ENCODE measurements around the gene LHPP.

Gene LHPP

DNA sequence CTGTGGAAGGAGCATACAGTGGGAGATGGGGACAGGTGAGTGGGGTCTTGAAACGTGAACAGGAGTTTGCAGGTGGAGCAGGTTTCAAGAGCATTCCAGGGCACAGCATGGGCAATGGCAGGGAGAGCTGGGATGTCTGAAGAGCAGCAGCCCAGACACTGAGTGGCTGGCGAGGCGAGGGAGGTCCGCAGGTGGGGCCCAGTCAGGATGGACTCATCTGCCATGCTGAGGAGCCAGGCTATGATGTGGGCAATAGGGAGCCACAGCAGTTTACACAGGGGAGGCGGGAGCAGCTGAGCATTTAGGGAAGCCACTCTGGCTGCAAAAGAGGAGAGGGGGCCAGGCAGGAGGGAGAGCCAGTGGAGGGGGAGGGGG is 143.8 kb downstream of the LHPP start:
- Histone ChIP-seq H3K4me3 (ENCODE audit: low read depth, low read length) (no peak overlapping the region), H3K27ac (no peak overlapping the region), H3K27me3 (replicated peaks) (no peaks in the 10 kb centered on the region), H3K36me3 (replicated peaks) (no peaks in the 10 kb centered on the region)
- in situ Hi-C loops (cut with HindIII; ENCODE audit: low pct_ligation_motif_present, low sequenced_read_pairs): no loop called here
- no peak for DNase-seq
- TF ChIP-seq, protein P1, sequence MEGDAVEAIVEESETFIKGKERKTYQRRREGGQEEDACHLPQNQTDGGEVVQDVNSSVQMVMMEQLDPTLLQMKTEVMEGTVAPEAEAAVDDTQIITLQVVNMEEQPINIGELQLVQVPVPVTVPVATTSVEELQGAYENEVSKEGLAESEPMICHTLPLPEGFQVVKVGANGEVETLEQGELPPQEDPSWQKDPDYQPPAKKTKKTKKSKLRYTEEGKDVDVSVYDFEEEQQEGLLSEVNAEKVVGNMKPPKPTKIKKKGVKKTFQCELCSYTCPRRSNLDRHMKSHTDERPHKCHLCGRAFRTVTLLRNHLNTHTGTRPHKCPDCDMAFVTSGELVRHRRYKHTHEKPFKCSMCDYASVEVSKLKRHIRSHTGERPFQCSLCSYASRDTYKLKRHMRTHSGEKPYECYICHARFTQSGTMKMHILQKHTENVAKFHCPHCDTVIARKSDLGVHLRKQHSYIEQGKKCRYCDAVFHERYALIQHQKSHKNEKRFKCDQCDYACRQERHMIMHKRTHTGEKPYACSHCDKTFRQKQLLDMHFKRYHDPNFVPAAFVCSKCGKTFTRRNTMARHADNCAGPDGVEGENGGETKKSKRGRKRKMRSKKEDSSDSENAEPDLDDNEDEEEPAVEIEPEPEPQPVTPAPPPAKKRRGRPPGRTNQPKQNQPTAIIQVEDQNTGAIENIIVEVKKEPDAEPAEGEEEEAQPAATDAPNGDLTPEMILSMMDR (IDR thresholded peaks at IDR 0.05; ENCODE audit: low read depth, low read length, missing control alignments): no peak

DNA sequence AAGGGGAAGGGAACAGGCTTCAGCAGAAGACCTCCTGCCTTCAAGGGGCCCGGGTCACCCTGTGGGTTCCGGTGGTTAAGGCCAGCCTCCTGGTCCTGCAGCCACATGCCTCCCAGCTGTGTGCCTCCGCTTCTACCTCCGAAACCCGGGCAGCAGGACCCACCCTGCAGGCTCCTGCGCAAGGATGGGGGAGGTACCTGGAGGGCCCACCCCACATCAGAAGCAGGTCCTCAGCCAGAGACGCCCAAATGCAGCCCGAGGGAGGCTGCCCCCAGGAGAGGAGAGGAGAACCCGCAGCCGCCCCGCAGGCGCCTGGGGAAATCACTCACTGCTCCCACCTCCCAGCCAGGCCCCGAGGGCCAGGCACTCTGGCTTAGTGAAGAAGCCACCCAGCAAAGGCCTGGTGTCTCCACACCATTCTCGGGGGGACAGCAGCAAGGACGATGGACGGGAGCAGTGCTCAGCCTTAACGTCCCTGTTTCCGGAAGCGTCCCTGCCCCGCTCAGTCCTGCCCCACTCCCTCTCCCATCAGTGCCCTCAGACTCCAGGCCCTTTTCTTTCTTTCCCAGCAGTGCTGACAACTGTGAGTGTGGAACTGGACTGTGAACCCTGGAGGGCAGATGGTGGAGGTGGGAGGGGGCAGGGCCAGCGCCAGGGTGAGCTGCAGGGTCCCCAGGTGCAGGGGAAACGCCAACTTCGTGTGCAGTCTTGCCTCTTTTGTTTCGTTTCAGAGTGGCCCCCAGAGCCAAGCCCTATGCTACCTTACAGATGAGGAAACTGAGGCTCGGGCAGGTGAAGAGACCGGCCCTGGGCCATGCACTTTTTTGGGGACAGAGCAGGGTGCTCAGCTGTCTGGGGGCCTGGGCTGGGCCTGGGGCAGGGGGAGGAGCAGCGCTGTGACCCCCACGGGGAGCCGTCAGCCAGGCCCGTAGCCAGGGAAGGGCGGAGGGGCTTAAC is 144.5 kb downstream of the LHPP start:
- no peak overlapping the region for H3K27ac ChIP-seq

DNA sequence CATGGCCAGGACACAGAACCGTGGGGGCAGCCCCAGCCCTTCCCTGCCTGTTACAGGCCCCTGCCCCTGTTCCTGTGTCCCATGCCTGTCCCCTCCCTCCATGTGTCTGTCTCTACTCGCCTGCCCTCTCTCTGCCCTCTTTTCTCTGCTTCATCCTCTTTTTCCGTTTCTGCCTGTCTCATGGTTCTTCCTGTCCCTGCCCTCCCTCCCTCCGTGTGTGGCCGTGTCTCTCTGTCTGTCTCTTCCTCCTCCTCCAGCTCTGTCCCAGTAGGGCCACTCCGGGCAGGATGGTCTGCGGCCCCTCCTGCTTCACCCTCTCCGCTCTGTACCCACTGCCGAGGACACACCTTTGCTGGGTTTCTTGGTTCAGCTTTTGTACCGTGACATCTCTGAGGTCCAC is 145.2 kb downstream of the LHPP start:
- no peaks in the 10 kb centered on the region for H3K36me3 ChIP-seq (replicated peaks)
- no peak overlapping the region for H3K27ac ChIP-seq
- no peak overlapping the region for H3K4me3 ChIP-seq (ENCODE audit: low read depth, low read length)
- no peak for DNase-seq
- TF ChIP-seq, protein P1 (IDR thresholded peaks at IDR 0.05; ENCODE audit: low read depth, low read length, missing control alignments): no peak
- in situ Hi-C loops (cut with HindIII; ENCODE audit: low pct_ligation_motif_present, low sequenced_read_pairs): no loop called here
- H3K27me3 ChIP-seq (replicated peaks): no peaks in the 10 kb centered on the region

More for the DNA sequence above, 144.5 kb downstream of the LHPP start:
- TF ChIP-seq, protein P1 (IDR thresholded peaks at IDR 0.05; ENCODE audit: low read depth, low read length, missing control alignments): no peak
- no peaks in the 10 kb centered on the region for H3K36me3 ChIP-seq (replicated peaks)
- no peak overlapping the region for H3K4me3 ChIP-seq (ENCODE audit: low read depth, low read length)
- no peaks in the 10 kb centered on the region for H3K27me3 ChIP-seq (replicated peaks)
- DNase-seq: no peak
- in situ Hi-C loops (cut with HindIII; ENCODE audit: low pct_ligation_motif_present, low sequenced_read_pairs): no loop called here

DNA sequence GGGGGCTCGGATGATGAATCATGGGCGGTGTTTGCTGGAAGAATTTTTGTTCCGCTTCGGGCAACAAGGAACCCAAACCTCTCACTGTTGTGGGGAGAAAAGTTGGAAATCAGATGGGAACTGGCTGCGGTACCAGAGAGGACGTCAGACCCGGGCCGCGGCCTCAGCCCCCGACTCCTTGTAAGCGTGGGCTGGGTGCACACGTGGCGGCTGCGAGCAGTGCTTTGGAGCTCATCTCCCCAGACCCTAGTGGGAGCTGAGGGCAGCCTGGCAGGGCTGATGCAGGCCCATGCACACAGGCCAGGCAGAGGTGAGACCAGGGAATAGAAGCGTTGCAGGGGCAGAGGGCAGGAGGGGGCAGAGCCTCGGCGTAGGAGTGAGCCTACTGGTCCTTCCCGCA is 146.1 kb downstream of the LHPP start:
- in situ Hi-C loops (cut with HindIII; ENCODE audit: low pct_ligation_motif_present, low sequenced_read_pairs): no loop called here
- DNase-seq: no peak
- Histone ChIP-seq H3K4me3 (ENCODE audit: low read depth, low read length) (no peak overlapping the region), H3K27ac (no peak overlapping the region), H3K27me3 (replicated peaks) (no peaks in the 10 kb centered on the region), H3K36me3 (replicated peaks) (no peaks in the 10 kb centered on the region)
- TF ChIP-seq, protein P1 (IDR thresholded peaks at IDR 0.05; ENCODE audit: low read depth, low read length, missing control alignments): no peak

DNA sequence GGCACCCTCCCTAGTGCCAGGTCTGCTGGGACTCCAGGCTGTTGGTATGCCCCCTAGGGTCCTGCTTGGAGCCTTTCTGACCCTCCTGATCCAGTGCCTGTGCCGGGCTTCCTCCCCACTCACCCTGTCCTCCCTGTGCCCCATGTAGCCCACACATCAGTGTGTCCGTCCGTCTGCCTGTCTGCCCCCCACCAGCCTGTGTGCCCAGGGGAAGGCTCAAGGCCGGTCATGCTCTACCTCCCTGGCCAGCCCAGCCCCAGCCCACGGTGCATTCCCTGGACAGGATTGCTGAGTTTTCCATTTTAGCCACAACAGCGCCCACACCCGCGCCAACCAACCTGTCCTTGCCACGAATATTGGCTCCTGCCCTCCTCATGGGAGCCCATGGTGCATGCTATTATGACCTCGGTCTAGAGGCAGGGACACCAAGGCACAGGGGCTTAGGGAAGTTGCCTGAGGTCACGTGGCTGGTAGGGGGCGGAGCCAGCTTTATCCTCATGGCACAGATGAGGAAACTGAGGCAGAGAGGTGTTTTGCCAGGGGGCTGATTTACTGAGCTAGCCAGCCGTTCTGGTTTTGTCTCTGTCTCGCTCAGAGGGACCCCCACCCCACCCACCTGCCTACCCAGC is 146.6 kb downstream of the LHPP start:
- Histone ChIP-seq H3K4me3 (ENCODE audit: low read depth, low read length) (no peak overlapping the region), H3K27ac (no peak overlapping the region), H3K36me3 (replicated peaks) (no peaks in the 10 kb centered on the region), H3K27me3 (replicated peaks) (no peaks in the 10 kb centered on the region)
- in situ Hi-C loops (cut with HindIII; ENCODE audit: low pct_ligation_motif_present, low sequenced_read_pairs): no loop called here
- DNase-seq: no peak
- TF ChIP-seq, protein P1 (IDR thresholded peaks at IDR 0.05; ENCODE audit: low read depth, low read length, missing control alignments): no peak
